Hematopoietic multipotent progenitor cell treated with erythropoietin and hydrocortisone succinate and interleukin-3 and kit ligand, for 15 days (in vitro differentiated cells): ENCODE measurements around the gene ZSCAN31.
A peak's percentile ranks its signal among the peaks of the same experiment; 100 is the strongest.
"Not testable (repeated sequence)": the region's sequence is repeated elsewhere in the genome, so short reads cannot be mapped to it uniquely, and the experiment has no call there.

Experiments
- DNase-seq: peaks from one replicate; pipeline ENCODE4 v3.0.0-alpha.2; 2015; ENCODE audit warnings: low spot score

ZSCAN31 gene

DNA sequence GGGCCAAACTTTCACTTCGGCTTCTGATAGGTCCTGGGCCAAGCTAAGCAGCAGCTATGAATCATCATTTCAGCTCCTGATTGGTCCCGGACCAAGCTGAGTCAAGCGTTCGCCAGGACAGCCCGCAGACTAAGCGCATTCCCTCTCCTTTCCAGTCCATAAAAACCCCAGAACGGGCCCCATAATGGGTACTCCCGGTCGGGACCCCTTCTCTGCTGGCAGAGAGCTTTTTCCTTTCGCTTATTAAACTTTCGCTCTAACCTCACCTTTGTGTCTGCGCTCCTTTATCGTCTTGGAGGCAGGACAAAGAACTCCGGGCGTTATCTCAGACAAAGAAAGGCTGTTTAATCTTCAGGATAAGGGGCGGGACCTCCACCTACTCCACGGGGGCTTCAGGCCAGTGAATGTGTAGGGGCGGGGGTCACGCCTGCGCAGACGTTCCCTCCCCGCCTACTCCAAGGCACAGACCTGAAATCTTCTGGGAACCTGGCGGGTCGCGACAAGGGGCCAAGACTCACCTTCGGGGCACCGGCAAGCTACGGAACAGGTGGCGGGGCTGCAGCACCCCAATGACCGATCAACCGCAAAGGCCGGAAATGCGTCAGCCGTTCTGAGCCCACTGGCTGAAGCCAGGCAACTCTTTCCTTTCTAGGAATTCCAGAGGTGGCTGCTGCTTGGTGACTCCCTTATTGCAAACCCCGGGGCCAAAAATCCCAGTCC is at the start of gene ZSCAN31:
ZSCAN31 (minus strand) TSS at position 585 of the 720 bp plus-strand sequence. CDS start 6,465 bp downstream, outside the sequence.
- peak; percentile 94 for DNase-seq

DNA sequence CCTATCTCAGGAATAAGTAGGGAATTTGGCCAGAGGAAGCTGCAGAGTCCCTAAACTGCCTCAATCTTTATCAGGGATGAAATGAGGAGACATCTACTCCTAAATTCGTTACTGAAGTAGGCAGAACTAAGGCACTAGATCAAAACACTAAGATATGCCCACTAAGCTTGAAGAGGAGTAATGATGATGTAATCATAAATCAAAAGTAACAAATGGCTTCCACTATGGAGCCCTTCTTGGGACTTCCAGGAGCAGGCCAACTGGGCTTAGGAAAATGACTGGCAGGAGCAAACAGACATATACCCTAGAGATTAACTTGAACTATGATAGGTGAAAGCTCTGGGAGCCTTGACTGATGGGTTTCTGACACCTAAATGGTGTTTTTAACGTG is 48.2 kb upstream of the ZSCAN31 start:
- DNase-seq, result no peak

DNA sequence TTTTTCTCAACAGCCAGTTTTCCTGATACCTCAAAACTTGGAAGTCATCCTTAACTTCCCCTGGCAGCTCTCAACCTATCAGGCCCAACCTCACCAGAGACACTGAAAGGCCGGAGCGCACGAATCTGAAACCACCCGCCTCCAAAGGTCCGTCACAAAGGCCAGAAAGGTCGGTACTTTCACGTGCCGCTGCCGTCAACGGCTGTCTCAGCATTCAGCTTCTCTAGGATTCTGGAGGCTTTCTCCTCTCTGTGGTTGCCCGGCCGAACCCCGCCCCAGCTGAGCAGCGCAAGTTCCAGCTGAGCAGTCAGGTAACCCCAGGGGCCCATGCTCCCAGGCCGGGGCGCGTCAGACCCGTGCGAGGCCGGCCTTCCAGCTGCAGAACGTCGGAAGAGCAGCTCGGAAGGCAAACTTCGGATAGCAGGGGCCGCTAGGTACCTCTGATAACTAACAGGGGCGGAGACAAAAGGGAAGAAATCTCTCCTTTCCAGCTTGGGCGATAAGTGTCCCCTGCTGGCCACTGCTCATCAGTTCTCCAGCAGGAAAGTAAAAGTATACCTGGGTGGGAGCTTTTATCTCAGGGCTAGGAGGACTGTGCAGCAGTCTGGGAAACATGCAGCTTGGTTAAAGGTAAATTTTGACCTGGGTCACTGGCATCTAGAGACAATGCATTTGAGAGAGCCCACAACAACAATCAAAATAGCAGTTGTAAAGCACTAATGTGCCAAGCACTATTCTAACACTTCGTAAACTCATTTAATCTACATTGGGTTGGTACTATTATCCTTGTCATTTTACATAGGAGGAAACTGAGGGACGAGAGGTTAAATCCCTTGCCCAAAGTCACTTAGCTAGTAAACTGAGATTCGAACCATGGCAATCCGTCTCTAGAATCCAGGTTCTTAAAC is 47.5 kb upstream of the ZSCAN31 start:
- DNase-seq, result peak; percentile 68

DNA sequence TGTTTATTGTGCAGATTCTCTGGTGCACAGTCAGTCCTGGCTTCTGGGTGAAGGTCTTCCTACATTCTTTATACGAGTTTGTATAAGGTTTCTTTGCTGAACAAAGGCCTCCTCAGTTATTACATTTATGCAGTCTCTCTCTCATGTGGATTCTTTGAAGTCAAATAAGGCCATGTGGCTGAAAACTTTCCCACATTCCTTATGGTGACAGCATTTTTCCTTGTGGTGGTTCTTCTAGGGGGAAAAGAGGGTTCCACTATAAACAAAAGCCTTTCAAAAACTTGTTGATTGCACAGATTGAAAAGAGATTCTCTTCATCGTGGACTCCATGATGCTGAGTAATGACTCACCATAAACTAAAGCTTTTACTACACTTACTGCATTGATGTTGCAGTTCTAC is 44.4 kb upstream of the ZSCAN31 start:
- no peak for DNase-seq

DNA sequence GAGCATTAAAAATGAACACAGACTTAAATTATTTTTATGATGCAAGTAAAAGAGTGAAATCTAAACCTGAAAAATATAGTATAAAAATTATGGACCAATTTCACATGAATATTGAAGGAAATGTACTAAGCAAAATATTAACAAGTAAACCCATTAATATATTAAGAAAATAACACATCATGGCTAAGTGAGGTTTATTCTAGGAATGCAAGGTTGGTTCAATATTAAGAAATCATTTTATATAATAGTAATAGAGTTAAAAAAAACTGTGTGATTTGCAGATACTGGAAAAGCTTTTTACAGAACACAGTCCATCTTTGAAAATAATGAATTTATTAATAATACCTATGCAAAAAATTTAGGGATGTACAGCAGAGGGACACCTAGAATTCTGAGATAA is 42.7 kb upstream of the ZSCAN31 start:
- DNase-seq, result no peak

DNA sequence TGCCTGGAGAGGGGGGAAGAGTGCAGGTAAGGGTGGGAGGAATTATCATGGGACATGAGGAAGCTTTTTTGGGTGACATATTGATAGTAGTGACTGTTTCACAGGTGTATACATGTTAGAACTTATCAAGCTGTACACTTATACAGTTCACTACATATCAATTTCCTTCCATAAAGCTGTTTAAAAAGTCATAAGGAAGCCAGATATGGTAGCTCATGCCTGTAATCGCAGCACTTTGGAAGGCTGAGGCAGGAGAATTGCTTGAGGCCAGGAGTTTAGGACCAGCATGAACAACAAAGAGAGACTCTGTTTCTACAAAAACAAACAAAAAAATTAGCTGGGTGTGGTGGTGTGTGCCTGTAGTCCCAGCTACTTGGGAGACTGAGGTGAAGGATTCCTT is 41.9 kb upstream of the ZSCAN31 start:
- DNase-seq, result no peak

DNA sequence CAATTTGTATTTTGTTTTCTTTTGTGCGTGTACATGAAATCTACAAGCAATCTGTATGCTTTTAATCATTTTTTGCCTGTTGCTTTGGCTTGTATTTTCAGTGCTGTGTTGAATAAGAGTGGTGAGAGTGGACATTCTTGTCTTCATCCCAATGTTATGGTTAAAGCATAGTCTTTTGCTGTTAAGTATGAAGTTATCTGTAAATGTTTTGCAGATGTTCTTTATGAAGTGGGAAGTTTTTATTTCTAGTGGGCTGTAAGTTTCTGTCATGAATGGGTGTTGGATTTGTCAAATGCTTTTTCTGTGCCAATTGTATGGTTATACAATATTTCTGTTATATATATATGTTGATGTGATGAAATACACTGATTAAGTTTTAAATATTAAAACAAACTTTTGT is 38.0 kb upstream of the ZSCAN31 start:
- no peak for DNase-seq

DNA sequence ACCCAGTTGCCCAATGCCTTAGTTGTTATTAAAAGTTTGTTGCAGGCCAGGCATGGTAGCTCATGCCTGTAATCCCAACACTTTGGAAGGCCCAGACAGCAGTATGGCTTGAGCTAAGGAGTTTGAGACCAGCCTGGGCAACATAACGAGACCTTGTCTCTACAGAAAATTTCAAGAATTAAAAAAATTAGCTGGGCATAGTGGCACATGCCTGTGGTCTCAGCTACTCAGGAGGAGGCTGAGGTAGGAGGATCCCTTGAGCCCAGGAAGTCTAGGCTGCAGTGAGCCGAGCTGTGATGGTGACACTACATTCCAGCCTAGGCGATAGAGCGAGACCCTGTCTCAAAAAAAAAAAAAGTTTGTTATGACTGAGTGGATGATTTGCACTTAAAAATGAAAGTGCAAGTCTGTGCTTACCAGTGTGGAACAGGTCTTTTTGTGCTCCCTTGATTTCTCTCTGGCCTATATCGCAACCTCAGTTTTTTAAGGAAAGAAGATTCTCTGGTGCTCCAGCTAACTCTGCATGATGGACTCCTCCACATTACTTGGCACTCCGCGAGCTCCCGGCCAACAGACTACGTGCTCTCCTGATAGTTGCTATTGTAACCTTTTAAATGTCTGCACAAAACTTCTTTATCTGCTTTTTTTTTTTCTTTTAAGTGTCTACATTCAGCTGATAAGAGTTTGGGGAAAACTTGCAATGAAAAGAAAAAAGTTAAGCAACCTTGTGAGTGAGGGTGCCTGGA is 35.9 kb upstream of the ZSCAN31 start:
- no peak for DNase-seq

DNA sequence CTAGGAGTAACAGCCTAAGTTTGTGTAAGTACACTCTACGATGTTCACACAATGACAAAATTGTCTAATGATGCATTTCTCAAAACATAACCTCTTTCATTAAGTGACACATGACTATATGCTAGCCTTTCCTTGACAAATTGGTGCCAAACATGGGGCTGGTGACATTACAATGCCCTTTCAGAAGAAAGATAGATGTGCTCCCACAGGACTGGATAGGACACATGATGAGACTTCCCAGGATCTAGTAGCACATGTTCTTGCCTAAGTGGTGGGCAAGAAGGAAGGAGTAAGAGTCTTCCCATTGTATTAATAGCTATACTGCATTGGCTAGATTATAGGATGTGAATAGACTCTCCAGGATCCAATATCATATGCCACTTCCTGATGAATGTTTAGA is 35.3 kb upstream of the ZSCAN31 start:
- DNase-seq, result no peak

DNA sequence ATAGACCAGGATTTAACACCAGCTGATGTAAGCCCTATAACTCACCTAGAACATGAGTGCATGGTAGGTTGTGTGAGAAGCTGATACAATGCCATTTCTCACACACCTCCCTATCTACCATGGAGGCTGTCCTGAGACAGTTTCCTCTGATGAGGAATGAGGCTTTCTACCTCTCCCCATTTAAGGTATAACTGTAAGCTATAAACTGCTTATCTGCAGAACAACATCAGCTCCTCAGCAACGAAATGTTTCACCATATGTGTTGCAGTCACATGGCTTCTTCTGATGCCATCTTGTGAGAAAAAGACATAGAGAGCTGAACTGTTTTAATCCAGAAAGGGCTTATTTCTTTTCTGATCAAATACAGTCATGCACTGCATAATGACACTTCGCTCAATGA is 34.5 kb upstream of the ZSCAN31 start:
- DNase-seq, result no peak

DNA sequence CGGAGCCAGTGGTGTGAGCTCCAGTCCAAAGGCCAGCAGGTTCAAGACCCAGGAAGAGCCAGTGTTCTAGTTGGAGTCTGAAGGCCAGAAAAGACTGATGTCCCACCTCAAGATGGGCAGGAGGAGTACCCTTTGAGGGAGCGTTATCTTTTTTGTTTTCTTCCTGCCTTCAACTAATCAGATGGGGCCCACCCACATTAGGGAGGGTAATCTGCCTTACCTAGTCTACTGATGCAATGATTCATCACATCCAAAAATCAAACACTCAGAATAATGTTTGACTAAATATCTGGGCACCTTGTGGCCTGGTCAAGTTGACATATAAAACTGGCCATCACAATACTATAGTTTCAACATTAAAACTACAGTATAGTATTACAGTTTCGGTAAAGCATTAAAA is 33.5 kb upstream of the ZSCAN31 start:
- no peak for DNase-seq

DNA sequence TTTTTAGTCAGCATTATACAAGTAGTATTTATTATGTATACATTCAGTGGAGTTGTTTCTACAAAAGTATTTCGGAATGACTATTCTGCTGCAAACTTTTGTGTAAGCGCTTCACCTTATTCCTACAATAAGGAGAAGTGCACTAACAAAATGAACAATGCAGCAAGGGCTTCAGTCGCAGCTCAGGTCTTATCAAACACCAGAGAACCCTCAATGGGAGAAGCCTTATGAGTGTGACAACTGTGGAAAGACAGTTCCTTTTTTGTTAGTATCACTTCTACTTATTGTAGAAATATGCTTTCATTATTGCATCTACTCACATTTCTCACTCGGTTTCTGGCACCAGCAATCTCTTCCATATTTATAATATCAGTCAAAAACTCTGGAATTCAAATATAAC is 32.6 kb upstream of the ZSCAN31 start:
- no peak for DNase-seq

DNA sequence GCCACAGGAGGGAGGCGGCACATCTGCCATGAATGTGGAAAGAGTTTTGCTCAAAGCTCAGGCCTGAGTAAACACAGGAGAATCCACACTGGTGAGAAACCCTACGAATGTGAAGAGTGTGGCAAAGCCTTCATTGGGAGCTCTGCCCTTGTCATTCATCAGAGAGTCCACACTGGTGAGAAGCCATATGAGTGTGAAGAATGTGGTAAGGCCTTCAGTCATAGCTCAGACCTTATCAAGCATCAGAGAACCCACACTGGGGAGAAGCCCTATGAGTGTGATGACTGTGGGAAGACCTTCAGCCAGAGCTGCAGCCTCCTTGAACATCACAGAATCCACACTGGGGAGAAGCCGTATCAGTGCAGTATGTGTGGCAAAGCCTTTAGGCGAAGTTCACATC is 29.6 kb upstream of the ZSCAN31 start:
- not testable (repeated sequence) for DNase-seq

DNA sequence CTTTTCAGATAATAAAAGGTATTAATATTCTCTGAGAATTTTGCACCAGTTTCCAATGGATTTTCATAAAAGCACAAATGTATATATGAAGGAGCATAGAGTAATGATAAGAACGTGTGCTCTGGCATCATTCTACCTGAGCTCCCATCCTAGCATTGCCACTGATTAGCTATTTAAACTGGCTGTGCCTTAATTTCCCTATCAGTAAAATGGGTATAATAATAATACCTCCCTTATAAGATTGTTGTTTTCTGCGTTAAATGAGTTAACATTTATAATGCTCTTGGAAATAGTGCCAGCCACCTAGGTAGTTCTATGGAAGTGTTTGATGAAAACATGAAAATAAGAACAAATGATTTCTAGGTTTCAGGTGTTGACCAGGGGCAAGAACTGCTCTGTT is 25.0 kb upstream of the ZSCAN31 start:
- DNase-seq, result no peak

DNA sequence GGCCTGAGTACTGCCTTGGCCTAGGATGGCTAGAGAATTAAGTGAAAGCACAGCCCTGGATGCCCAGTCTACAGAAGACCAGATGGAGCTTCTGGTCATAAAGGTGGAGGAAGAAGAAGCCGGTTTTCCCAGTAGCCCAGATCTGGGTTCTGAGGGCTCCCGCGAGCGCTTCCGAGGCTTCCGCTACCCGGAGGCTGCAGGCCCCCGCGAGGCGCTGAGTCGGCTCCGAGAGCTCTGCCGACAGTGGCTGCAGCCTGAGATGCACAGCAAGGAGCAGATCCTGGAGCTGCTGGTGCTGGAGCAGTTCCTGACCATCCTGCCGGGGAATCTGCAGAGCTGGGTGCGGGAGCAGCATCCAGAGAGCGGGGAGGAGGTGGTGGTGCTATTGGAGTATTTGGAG is 23.6 kb upstream of the ZSCAN31 start:
- not testable (repeated sequence) for DNase-seq

DNA sequence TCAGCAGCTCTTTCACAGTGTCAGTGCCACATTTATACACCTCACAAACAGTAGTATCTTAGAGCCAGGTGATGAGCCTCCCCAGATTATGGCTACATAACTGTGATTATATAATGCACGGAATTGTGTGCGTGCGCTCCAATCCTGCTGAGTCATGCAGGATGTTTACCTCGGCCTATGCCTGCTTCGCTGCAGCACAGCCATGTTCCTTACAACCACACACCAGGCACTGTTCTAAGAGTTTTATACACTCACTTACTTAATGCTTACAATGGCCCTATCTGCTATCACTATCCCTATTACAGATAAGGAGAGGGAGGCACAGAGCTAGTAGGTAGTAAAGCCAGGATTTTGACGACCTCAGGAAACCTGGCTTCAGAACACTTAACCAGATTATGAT is 21.1 kb upstream of the ZSCAN31 start:
- peak; percentile 65 for DNase-seq

DNA sequence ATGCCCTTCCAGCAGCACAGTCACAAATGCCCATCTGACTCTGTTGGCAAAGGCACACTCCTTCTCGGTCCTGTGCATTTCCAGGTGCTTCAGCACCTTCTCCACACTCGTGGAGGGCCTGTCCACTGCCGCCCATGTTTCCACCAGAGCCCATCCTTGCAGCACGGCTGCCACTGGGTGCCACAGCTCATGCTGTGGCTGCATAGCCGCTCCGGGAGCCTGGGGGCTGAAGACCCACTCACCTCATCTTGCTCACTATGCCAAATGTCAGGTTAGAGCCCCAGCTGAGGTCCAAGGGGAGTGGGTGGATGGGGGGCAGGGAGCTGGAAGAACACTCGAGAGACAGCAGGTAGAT is 20.7 kb upstream of the ZSCAN31 start:
- DNase-seq, result no peak

DNA sequence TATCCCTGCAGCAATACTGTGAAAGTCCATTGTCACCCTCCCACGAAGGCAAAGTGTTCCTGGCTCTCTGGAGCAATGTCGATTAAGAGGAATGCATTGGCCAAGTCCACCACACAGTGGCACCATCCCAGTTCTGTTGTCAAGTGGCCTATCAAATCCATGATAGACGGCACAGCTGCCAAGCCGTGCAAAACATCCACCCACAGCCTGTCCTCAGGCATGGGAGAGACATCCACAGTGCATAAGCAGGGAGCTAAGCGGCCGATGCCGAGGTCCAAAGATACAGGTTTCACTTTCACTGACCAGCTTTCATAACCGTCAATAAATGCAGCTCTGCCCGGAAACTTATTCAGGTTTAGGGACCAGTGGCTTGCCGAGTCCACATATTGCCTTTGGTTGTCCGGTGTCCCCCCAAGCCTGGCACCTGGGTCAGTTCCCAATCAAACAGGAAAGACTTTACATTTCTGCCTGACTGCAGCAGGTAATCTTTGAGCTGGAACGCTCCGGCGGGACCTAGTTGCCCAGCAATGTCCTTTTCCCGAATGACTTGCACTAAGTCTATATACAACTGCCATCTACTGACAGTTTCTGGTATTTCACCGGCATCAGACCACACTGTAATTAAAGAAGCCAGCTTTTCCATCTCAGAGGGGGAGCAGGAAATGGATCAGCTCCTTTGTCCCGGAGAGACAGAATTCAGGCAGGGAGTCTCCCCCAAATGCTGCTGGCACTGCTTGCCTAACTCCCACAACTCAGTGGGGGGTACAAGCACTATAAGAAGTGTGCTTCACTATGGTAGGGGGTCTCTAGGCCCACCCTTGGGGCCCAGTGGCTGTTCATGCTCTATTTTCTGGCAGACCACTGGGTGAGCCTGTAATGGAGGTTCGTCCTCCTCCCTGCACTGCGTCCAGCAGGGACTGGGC is 20.1 kb upstream of the ZSCAN31 start:
- DNase-seq, result peak; percentile 88

DNA sequence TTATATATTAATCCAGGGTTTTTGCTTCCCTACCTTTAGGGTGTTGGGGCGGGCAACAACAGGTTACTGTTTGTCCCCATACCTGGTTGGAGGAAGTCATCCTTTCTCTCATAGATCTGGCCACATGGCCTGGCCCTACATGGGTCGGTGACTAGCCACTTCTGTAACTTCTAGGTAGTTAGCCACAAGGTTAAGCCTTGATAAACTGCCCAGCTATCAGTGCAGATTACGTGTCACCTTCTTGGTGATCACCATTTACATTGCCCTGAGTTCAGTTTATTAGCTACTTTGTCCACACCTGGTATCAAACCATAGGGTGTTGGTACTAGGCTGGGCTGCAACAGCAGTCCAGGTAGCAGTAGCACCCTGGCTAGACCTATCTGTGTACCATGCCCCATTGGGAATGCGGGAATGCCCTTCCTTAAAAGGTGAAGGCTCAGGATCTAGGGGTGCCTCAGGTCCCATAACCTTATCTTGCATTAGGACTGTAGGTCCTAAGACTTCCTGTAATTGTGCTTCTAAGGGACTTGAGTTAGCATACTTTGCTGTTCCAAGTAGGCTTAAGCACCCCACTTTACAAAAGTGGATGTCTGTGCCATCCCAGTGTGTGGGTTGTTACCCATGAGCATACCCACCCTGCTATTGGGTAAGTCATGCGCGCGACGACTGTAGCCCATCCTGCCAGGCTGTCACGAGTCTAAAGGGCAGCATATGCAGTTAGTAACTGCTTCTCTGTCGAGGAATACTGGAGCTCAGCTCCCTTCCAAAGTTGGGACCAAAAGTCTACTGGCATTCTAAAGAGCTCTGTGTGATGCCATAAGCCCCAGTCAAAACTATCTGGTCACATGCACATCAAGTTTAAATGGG is 19.0 kb upstream of the ZSCAN31 start:
- no peak for DNase-seq

DNA sequence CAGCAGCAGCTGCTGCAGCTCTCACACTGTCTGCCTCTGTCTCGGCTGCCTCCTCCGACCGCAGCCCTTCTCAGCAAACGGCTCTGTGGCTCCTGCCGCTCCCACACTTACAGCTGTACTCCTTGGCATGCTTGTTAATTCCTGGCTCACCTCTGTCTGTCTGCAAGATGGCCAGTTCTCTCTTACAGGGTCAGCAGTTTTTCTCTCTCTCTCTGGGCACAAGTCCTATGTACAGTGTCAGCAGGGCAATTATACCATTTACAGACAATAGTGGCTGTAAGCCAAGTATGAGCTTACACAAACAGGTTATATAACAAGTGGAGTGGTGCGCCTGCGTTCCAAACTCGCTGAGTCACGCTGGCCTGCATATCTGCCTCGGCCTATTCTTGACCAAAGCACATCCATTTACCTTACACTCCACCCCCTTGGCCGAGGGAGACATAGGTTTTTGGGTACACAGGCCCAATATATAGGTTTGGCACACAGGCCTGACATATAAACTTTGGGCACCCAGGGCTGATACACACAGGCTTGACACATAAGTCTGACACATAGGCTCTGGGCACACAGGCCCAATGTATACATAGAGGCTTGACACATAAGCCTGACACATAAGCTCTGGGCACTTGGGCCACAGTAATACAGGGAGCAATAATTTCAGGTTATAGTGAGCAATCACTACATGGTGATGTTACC is 18.2 kb upstream of the ZSCAN31 start:
- DNase-seq, result no peak
